A673 (cell line): Measurements from ENCODE around the gene OR2F1.

ENCODE experiments used
- EZH2 ChIP-seq: fragments of 200-600 bp; sonication (generic); IDR thresholded peaks from 2 replicates; pipeline ENCODE4 v1.6.1; 2017; ENCODE audit warnings: borderline replicate concordance, low read depth, mild to moderate bottlenecking, mixed read lengths, antibody characterized with exemption, low read length; ENCODE audit not compliant: poor library complexity, severe bottlenecking
- TF ChIP-seq, protein P1 (sequence below): fragments of 300-800, 200-600 bp; sonication (generic); conservative IDR thresholded peaks from 2 replicates; pipeline ENCODE4 v1.5.1; 2017; ENCODE audit warnings: low read depth, mild to moderate bottlenecking, antibody characterized with exemption, low read length, moderate library complexity, mixed read lengths

DNA sequence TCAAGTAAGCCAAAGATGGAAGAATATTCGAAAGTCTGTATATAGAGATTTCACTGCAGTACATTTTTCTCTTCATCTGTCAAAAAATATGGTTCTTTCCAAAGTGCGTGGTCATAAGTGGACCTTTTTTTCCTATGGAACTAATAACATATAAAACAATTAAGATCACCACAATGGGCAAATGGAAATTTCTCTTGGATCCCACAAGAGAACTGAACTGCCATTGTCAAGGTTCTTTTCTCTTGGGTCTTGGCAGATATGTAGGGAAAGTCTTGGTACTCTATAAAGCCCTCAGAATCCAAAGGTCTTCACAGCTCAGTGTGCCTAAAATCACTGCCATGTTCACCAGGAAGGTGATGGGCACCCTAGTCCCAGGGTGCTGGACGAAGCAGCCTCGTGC, 45.4 kb downstream of the OR2F1 start, which contains the start of gene OR6B1:
- TF ChIP-seq, protein P1, sequence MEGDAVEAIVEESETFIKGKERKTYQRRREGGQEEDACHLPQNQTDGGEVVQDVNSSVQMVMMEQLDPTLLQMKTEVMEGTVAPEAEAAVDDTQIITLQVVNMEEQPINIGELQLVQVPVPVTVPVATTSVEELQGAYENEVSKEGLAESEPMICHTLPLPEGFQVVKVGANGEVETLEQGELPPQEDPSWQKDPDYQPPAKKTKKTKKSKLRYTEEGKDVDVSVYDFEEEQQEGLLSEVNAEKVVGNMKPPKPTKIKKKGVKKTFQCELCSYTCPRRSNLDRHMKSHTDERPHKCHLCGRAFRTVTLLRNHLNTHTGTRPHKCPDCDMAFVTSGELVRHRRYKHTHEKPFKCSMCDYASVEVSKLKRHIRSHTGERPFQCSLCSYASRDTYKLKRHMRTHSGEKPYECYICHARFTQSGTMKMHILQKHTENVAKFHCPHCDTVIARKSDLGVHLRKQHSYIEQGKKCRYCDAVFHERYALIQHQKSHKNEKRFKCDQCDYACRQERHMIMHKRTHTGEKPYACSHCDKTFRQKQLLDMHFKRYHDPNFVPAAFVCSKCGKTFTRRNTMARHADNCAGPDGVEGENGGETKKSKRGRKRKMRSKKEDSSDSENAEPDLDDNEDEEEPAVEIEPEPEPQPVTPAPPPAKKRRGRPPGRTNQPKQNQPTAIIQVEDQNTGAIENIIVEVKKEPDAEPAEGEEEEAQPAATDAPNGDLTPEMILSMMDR, result no peak
- TF ChIP-seq EZH2, result no peak
